ENCODE data around the gene OSCP1.

GRCh38 chr1:36390411-36390810, 59.8 kb downstream of the OSCP1 start:
- TF ChIP-seq CTCF (conservative IDR thresholded peaks at IDR 0.05 in 1 of 2, IDR thresholded peaks at IDR 0.05 in 1 of 2; ENCODE audit: low read depth in 1 of 2, low read length in 2 of 2) (no peak), EZH2 (IDR thresholded peaks at IDR 0.05; ENCODE audit: low read length, missing control alignments) (no peak)

Data from fibroblast of lung (primary cell).